H1 (cell line): ENCODE results near the gene PKM. TPM values are rescaled to one million over a fixed set of nuclear protein-coding genes. Genes with fewer than 3 reads are reported as not detected.

ENCODE experiments used
- CTCF ChIA-PET: fragments of 300-600 bp; sonication (Branson Sonifier 250); formaldehyde crosslinking; loops from one replicate; lab custom pipeline; 2021; ENCODE audit not compliant: partially characterized antibody; lab: Charles Lee
- POLR2A ChIA-PET: fragments of 300-600 bp; sonication (Branson Sonifier 250); formaldehyde crosslinking; loops from one replicate; lab custom pipeline; 2021; ENCODE audit warnings: inconsistent platforms; ENCODE audit not compliant: partially characterized antibody; lab: Charles Lee
- DNase-seq, 2 experiments: peaks; one replicate each; pipeline versions ENCODE4 v3.0.0 to v3.0.0-alpha.2; 2010 to 2022; ENCODE audit warnings: low spot score in 2 of 2, low read depth in 1 of 2, mixed read lengths in 1 of 2
- FAIRE-seq: peaks from 2 replicates; lab custom pipeline; 2011; peaks lifted over from hg19 to GRCh38; lab: Jason Lieb, UNC
- H2AFZ ChIP-seq: 2 replicates; pipeline ENCODE4 v1.8.1; 2012; ENCODE audit warnings: low read length, inconsistent platforms
- H2AK5ac ChIP-seq: 2 replicates; pipeline ENCODE4 v1.6.1; 2013; ENCODE audit warnings: low read depth, low read length
- H2BK120ac ChIP-seq: replicated peaks from 2 replicates; pipeline ENCODE3; 2013; ENCODE audit warnings: low read depth, low read length, inconsistent platforms
- H2BK12ac ChIP-seq: 2 replicates; pipeline ENCODE4 v1.6.1; 2013; ENCODE audit warnings: low read depth, low read length
- H2BK15ac ChIP-seq: 2 replicates; pipeline ENCODE4 v1.6.1; 2013; ENCODE audit warnings: low read length
- H2BK20ac ChIP-seq: 2 replicates; pipeline ENCODE4 v1.6.1; 2013; ENCODE audit warnings: low read length
- H2BK5ac ChIP-seq: 2 replicates; pipeline ENCODE4 v1.6.1; 2013; ENCODE audit warnings: low read depth, low read length
- H3K14ac ChIP-seq: 2 replicates; pipeline ENCODE4 v1.6.1; 2013; ENCODE audit warnings: inconsistent platforms; ENCODE audit not compliant: insufficient read length
- H3K18ac ChIP-seq: 2 replicates; pipeline ENCODE4 v1.6.1; 2013; ENCODE audit warnings: low read length; ENCODE audit errors: extremely low read depth
- H3K23ac ChIP-seq: 2 replicates; pipeline ENCODE4 v1.6.1; 2013; ENCODE audit warnings: inconsistent platforms; ENCODE audit not compliant: insufficient read length
- H3K23me2 ChIP-seq: 2 replicates; pipeline ENCODE4 v1.6.1; 2013; ENCODE audit warnings: low read depth, low read length
- H3K27ac ChIP-seq: 2 replicates; pipeline ENCODE4 v1.6.1; 2011; ENCODE audit warnings: low read depth, low read length, inconsistent platforms
- H3K27me3 ChIP-seq, 4 experiments: replicated peaks in 1 of 4; 1 replicate in 1 of 4; 2 replicates in 3 of 4; pipeline versions ENCODE4 v1.6.1 to v1.8.1; 2011 to 2013; ENCODE audit warnings: low read length in 3 of 4, mild to moderate bottlenecking in 3 of 4, inconsistent platforms in 2 of 4, mixed read lengths in 2 of 4, moderate library complexity in 1 of 4; ENCODE audit not compliant: control insufficient read depth in 3 of 4, insufficient read depth in 3 of 4; ENCODE audit errors: extremely low read depth in 1 of 4
- H3K36me3 ChIP-seq, 4 experiments: 2 replicates each; pipeline versions ENCODE4 v1.6.1 to v1.8.1; 2011 to 2013; ENCODE audit warnings: mild to moderate bottlenecking in 4 of 4, low read length in 3 of 4, moderate library complexity in 2 of 4, control low read depth in 1 of 4, inconsistent platforms in 1 of 4; ENCODE audit not compliant: insufficient read depth in 4 of 4, control insufficient read depth in 2 of 4
- H3K4ac ChIP-seq: replicated peaks from 2 replicates; pipeline ENCODE3; 2013; ENCODE audit warnings: low read length, low read depth, mixed read lengths, inconsistent platforms; ENCODE audit not compliant: insufficient read length
- H3K4me1 ChIP-seq, 4 experiments: replicated peaks in 1 of 4; 1 replicate in 1 of 4; 2 replicates in 3 of 4; pipeline versions ENCODE4 v1.6.1 to v1.8.1; 2011 to 2013; ENCODE audit warnings: low read length in 3 of 4, inconsistent platforms in 2 of 4, mixed read lengths in 1 of 4; ENCODE audit not compliant: insufficient read depth in 4 of 4, control insufficient read depth in 3 of 4
- H3K4me2 ChIP-seq, 2 experiments: 2 replicates each; pipeline versions ENCODE4 v1.6.1 to v1.8.1; 2011 to 2013; ENCODE audit warnings: low read depth in 2 of 2, low read length in 2 of 2, control low read depth in 1 of 2, inconsistent platforms in 1 of 2, mild to moderate bottlenecking in 1 of 2; ENCODE audit not compliant: insufficient read depth in 1 of 2
- H3K4me3 ChIP-seq, 4 experiments: fragments of 200-600, 300-600 bp in 1 of 4; sonication (generic), shearing (Covaris generic), sonication (Bioruptor Twin) in 1 of 4; 2 replicates each; pipeline versions ENCODE4 v1.5.1 to v1.8.1; 2011 to 2016; ENCODE audit warnings: low read length in 4 of 4, low read depth in 3 of 4, control low read depth in 2 of 4, inconsistent platforms in 2 of 4, mild to moderate bottlenecking in 2 of 4, mixed read lengths in 1 of 4, moderate library complexity in 1 of 4; ENCODE audit not compliant: insufficient read depth in 2 of 4; ENCODE audit errors: extremely low read depth in 1 of 4
- H3K56ac ChIP-seq: replicated peaks from 2 replicates; pipeline ENCODE3; 2013; ENCODE audit warnings: low read depth, mild to moderate bottlenecking, mixed read lengths, low read length, inconsistent platforms; ENCODE audit not compliant: insufficient read length
- H3K79me1 ChIP-seq: 2 replicates; pipeline ENCODE4 v1.6.1; 2013; ENCODE audit warnings: low read depth, low read length, control low read depth
- H3K79me2 ChIP-seq, 2 experiments: 2 replicates each; pipeline versions ENCODE4 v1.6.1 to v1.8.1; 2012 to 2013; ENCODE audit warnings: low read length in 2 of 2, mild to moderate bottlenecking in 2 of 2, inconsistent platforms in 1 of 2; ENCODE audit not compliant: insufficient read depth in 2 of 2, control insufficient read depth in 1 of 2
- H3K9ac ChIP-seq, 4 experiments: replicated peaks in 1 of 4; 1 replicate in 1 of 4; 2 replicates in 3 of 4; pipeline versions ENCODE4 v1.6.1 to v1.8.1; 2011 to 2013; ENCODE audit warnings: low read depth in 3 of 4, low read length in 3 of 4, control low read depth in 2 of 4, mild to moderate bottlenecking in 2 of 4, moderate library complexity in 2 of 4, inconsistent platforms in 1 of 4; ENCODE audit errors: extremely low read depth in 1 of 4
- H3K9me3 ChIP-seq, 2 experiments: 2 replicates each; pipeline versions ENCODE4 v1.6.1 to v1.8.1; 2012 to 2013; ENCODE audit warnings: mild to moderate bottlenecking in 2 of 2, moderate library complexity in 2 of 2, control low read depth in 1 of 2, inconsistent platforms in 1 of 2, low read depth in 1 of 2, low read length in 1 of 2, mixed read lengths in 1 of 2; ENCODE audit not compliant: insufficient read depth in 2 of 2
- H4K20me1 ChIP-seq, 2 experiments: replicated peaks in 1 of 2; 2 replicates each; pipeline versions ENCODE3 to v1.8.1; 2011 to 2013; ENCODE audit warnings: inconsistent platforms in 2 of 2, low read length in 2 of 2, mild to moderate bottlenecking in 1 of 2; ENCODE audit not compliant: insufficient read depth in 2 of 2, control insufficient read depth in 1 of 2
- H4K5ac ChIP-seq: 2 replicates; pipeline ENCODE4 v1.6.1; 2013; ENCODE audit warnings: low read length, low read depth, mixed read lengths, inconsistent platforms; ENCODE audit not compliant: insufficient read length
- H4K8ac ChIP-seq: 2 replicates; pipeline ENCODE4 v1.8.0; 2013; ENCODE audit warnings: mild to moderate bottlenecking, moderate library complexity, low read length, inconsistent platforms; ENCODE audit not compliant: insufficient read depth; ENCODE audit errors: extremely low read depth
- H4K91ac ChIP-seq: replicated peaks from 2 replicates; pipeline ENCODE3; 2013; ENCODE audit warnings: low read length, mixed read lengths, inconsistent platforms; ENCODE audit not compliant: insufficient read length
- FOSL1 ChIP-seq: IDR thresholded peaks from 2 replicates; pipeline ENCODE4 v1.6.1; 2011; ENCODE audit warnings: mild to moderate bottlenecking, low read depth, low read length, moderate library complexity; ENCODE audit not compliant: insufficient read depth
- MAX ChIP-seq: IDR thresholded peaks from 2 replicates; pipeline ENCODE4 v1.6.1; 2012; ENCODE audit warnings: inconsistent platforms
- NRF1 ChIP-seq: IDR thresholded peaks from 2 replicates; pipeline ENCODE4 v1.6.1; 2011; ENCODE audit warnings: mild to moderate bottlenecking, low read depth, low read length, improper control_type of control experiment
- PHF8 ChIP-seq: fragments of 200-600 bp; sonication (generic); conservative IDR thresholded peaks from 2 replicates; pipeline ENCODE4 v1.7.1; 2012; ENCODE audit warnings: low read depth, mild to moderate bottlenecking, inconsistent platforms, low read length, moderate library complexity
- SP1 ChIP-seq: IDR thresholded peaks from 2 replicates; pipeline ENCODE4 v1.6.1; 2011; ENCODE audit warnings: low read depth, low read length
- WGBS, 2 experiments: shearing (Covaris generic) in 1 of 2; methylation state at CpG; one replicate each; pipeline versions ENCODE4 v1.1.6 to v1.1.7; 2013 to 2015; ENCODE audit warnings: low lambda C conversion rate in 2 of 2, mixed read lengths in 2 of 2, inconsistent platforms in 1 of 2, low coverage in 1 of 2, missing lambda C conversion rate in 1 of 2; ENCODE audit not compliant: insufficient replicate concordance in 2 of 2, insufficient coverage in 1 of 2, insufficient read length in 1 of 2; ENCODE audit errors: extremely low coverage in 1 of 2, missing lambda C conversion rate in 1 of 2; 5-methylcytosine and 5-hydroxymethylcytosine counted together
- polyA plus RNA-seq, 7 experiments: library from polyadenylated mRNA; depleted of rRNA in 3 of 7; stranded (reverse) in 5 of 7; unstranded in 2 of 7; fragments of >200 nt in 5 of 7; fragments of 200-250 nt in 2 of 7; gene quantifications; 1 replicate in 5 of 7; 2 replicates in 1 of 7; 4 replicates in 1 of 7; pipeline versions ENCODE4 v1.2.1 to v1.2.3, GENCODE V29; 2011 to 2013; ENCODE audit warnings: missing spikeins in 2 of 7, mixed read lengths in 2 of 7
- total RNA-seq: library from RNA; stranded (reverse); fragmentation: NEBNext Ultra II Directional; extraction: Animal tissue kit (Norgen Biotek cat#: 25700); gene quantifications from 2 replicates; pipeline ENCODE4 v1.2.1, GENCODE V29; 2021

The PKM gene
- total and polyA plus RNA-seq, 2 of the 8 experiments (the other 6 are each of a cell fraction or from before 2014, with no cell fraction given): 780 to 856 TPM

GRCh38 chr15:72169921-72170611, 60.9 kb downstream of the PKM start:
- Histone ChIP-seq H4K20me1 (no peaks in the 10 kb centered on the region), H4K8ac (no peak overlapping the region; the same call in 1 of the 2 replicates), H3K4me3 (no peak overlapping the region), H3K9ac (no peak overlapping the region; a peak in 1 of 7 replicates), H3K4ac (no peak overlapping the region), H3K27me3 (no peaks in the 10 kb centered on the region), H3K79me2 (no peaks in the 10 kb centered on the region), H2BK15ac (peak overlapping the region; percentile 34; the same call in 1 of the 2 replicates), H2BK20ac (no peak overlapping the region), H4K5ac (no peak overlapping the region), H2AFZ (0 out of 2 replicates have a peak overlapping the region, but pooled peaks have one; percentile 11), H3K4me2 (no peak overlapping the region), H3K23ac (no peak overlapping the region), H2BK12ac (no peak overlapping the region), H3K9me3 (no peaks in the 10 kb centered on the region), H3K79me1 (no peaks in the 10 kb centered on the region), H3K36me3 (no peaks in the 10 kb centered on the region), H2BK120ac (no peak overlapping the region), H3K18ac (no peak overlapping the region), H2AK5ac (no peak overlapping the region), H3K56ac (no peak overlapping the region), H3K23me2 (no peaks in the 10 kb centered on the region), H2BK5ac (no peak overlapping the region), H4K91ac (no peak overlapping the region), H3K14ac (no peak overlapping the region), H3K4me1 (peaks cover 0 to 8% (median 2%) of the 10 kb centered on the region in 4 experiments; a peak in 3 of 7 replicates), H3K27ac (no peak overlapping the region; the same call in 1 of the 2 replicates)
- CTCF ChIA-PET: interaction anchor here (1.0 to 2.1 kb wide), 4 partner anchors 12 to 369 kb away, joined by 3 to 6 read pairs (median 4); no protein-coding TSS in a partner anchor
- POLR2A ChIA-PET: interaction anchor here (1.3 kb wide), 1 partner anchor 28 kb away, joined by 4 read pairs; the partner anchor contains the start of gene GRAMD2A
- DNase-seq (no peak), FAIRE-seq (no peak)
- 94% methylated on average over 16 of the region's 16 CpGs; no CpG with 5 or more reads in 1 of the 2 experiments for WGBS, 2 experiments
- TF ChIP-seq SP1 (no peak), NRF1 (no peak), PHF8 (no peak), FOSL1 (no peak), MAX (no peak)
